ENCODE results near the gene HK3.
A peak's percentile ranks its signal among the peaks of the same experiment; 100 is the strongest.

HK3 gene

DNA sequence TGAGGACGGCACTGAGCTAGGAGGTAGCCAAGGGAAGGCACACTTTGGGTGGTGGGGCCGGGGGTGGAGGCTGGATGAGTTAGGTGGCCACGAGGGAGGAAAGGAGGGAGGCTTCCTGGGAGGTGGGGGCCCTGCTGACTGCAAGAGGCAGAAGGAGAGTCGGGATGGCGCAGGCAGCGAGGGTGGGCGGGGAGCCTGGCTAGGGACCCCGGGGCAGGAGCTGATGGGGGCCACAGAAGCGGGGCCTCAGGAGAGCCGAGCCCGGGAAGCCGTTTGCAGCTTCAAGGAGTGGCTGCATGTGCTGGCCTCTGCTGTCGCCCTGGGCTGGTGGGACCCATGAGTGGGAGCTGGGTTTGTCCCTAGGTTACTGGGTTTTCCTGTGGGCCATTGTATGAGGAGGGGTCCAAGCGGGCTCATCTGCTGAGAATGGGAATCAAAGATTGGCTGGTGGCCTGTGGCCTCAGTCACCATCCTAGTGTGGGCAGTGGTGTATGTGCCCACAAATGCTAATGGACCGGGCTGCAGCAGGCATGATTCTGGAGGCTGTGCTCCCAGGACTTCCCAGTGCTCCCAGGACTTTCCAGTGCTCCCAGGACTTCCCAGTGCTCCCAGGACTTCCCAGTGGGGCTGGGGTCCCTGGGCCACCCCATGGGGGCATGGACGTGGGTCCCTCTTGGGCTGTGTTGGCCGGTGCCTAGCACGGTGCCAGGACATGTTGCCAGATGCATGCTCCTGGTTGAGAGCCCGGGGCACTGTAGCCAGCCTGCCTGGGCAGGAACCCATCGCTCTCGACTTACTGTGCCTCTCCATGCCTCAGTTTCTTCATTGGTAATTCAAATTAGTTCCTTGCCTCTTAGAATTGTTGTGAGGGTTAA lies 48.5 kb downstream of the HK3 start:
- TF ChIP-seq, protein P1, sequence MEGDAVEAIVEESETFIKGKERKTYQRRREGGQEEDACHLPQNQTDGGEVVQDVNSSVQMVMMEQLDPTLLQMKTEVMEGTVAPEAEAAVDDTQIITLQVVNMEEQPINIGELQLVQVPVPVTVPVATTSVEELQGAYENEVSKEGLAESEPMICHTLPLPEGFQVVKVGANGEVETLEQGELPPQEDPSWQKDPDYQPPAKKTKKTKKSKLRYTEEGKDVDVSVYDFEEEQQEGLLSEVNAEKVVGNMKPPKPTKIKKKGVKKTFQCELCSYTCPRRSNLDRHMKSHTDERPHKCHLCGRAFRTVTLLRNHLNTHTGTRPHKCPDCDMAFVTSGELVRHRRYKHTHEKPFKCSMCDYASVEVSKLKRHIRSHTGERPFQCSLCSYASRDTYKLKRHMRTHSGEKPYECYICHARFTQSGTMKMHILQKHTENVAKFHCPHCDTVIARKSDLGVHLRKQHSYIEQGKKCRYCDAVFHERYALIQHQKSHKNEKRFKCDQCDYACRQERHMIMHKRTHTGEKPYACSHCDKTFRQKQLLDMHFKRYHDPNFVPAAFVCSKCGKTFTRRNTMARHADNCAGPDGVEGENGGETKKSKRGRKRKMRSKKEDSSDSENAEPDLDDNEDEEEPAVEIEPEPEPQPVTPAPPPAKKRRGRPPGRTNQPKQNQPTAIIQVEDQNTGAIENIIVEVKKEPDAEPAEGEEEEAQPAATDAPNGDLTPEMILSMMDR (IDR thresholded peaks at IDR 0.05; ENCODE audit: low read depth, low read length) = no peak
- no peak for DNase-seq (ENCODE audit: low read depth in 2 of 2)
- no peak overlapping the region for H3K4me3 ChIP-seq (replicated peaks in 1 of 2; ENCODE audit: low read depth in 2 of 2, low read length in 2 of 2)

DNA sequence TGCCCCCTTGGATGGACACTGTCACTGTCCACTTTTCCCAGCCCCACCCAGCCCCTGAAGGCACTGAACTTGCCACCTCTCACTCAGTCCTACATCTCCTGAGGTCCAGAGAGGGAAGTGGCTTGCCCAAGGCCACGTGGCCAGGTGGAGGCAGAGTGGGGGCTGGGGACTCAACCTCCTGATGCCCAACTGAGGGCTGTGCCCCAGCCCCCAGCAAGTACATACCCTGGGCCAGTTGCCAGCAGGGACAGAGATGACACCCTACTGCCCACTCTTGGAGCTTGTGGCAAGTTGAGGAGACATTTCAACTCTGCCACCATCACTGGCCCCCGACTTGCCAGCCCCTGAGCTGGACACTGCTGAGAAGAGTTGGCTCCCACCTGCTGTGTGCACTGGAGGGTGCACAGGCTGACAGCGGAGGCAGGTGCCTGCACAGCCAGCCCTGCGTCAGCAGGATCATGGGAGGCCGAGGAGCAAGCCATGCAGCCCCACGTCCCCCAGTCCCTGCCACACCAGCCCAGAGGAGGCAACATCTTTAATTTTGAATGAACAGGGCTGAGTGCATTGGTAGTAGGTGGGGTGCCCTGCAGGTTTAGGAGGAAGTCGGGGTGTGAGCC lies 49.4 kb downstream of the HK3 start:
- TF ChIP-seq, protein P1 (IDR thresholded peaks at IDR 0.05; ENCODE audit: low read depth, low read length) = no peak
- DNase-seq (ENCODE audit: low read depth in 2 of 2) = no peak
- H3K4me3 ChIP-seq (replicated peaks in 1 of 2; ENCODE audit: low read depth in 2 of 2, low read length in 2 of 2) = no peak overlapping the region

DNA sequence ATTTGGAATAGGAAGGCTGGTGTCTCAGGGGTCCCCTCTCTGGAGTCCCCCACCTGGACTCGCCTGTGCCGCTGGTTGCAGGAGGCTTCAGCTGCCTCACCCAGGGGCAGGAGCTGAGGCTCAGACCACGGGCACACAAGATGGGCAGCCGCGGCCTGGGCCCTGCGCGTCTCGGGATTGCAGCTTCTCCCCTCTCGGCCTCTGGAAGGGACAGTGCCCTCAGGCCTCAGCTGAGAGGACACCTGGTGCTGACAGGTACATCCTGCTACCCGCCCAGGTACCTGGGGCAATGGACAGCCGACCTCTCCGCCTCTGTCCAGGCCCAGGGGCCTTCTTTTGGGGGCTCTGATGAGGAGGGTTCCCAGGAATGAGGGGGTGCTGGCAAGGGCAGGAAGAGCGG lies 50.5 kb downstream of the HK3 start:
- H3K4me3 ChIP-seq (replicated peaks in 1 of 2; ENCODE audit: low read depth in 2 of 2, low read length in 2 of 2) = no peak overlapping the region
- no peak for DNase-seq (ENCODE audit: low read depth in 2 of 2)
- TF ChIP-seq, protein P1 (IDR thresholded peaks at IDR 0.05; ENCODE audit: low read depth, low read length) = no peak

DNA sequence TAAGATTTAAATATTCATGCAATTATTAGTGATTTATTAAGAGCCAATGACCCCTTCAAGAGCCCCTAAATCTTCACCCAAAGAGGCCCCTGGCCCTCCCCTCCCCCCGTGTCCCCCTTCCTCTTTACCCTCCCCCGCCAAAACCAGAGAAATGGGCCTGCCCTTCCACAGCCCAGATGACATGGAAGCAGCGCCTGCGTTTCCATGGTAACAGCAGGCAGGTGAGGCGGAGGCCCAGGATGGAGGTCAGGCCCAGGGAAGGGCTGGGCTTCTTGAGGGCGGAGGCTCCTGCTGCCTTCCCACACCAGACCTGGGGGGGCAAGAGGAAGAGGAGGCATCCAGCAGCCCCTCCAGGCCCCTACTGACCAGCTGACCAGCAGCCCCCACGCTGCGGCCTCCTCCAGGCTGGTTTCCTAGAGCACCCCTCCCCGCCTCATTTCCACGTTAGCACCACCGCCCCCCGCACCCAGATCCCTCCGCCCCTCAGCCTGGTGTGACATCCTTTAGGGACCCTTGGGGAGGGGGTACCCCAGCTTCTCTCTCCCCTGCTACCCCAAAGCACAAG lies 51.3 kb downstream of the HK3 start:
- TF ChIP-seq, protein P1 (IDR thresholded peaks at IDR 0.05; ENCODE audit: low read depth, low read length) = no peak
- no peak for DNase-seq (ENCODE audit: low read depth in 2 of 2)

DNA sequence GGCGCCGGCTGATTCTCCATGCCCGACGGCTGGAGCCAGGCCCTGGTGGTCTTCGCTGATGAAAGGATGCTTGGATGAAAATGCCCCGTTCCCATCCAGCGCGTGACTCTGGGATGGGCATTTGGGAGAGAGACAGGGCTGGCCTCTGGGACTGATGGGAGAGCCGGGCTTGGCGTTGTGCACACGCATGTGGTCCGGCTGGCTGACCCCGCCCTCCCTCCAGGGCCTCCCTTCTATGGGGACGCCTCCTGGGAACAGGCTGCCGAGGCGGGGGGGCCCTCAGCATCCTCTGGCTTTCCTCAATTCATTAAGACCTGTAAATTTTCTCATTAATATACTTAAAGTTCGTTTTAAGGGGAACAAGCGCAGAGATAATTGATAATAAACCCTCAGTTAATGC lies 52.0 kb downstream of the HK3 start:
- no peak for DNase-seq (ENCODE audit: low read depth in 2 of 2)
- TF ChIP-seq, protein P1 (IDR thresholded peaks at IDR 0.05; ENCODE audit: low read depth, low read length) = no peak
- H3K4me3 ChIP-seq (replicated peaks in 1 of 2; ENCODE audit: low read depth in 2 of 2, low read length in 2 of 2) = no peak overlapping the region

More for the DNA sequence above, 51.3 kb downstream of the HK3 start:
- no peak overlapping the region for H3K4me3 ChIP-seq (replicated peaks in 1 of 2; ENCODE audit: low read depth in 2 of 2, low read length in 2 of 2)

DNA sequence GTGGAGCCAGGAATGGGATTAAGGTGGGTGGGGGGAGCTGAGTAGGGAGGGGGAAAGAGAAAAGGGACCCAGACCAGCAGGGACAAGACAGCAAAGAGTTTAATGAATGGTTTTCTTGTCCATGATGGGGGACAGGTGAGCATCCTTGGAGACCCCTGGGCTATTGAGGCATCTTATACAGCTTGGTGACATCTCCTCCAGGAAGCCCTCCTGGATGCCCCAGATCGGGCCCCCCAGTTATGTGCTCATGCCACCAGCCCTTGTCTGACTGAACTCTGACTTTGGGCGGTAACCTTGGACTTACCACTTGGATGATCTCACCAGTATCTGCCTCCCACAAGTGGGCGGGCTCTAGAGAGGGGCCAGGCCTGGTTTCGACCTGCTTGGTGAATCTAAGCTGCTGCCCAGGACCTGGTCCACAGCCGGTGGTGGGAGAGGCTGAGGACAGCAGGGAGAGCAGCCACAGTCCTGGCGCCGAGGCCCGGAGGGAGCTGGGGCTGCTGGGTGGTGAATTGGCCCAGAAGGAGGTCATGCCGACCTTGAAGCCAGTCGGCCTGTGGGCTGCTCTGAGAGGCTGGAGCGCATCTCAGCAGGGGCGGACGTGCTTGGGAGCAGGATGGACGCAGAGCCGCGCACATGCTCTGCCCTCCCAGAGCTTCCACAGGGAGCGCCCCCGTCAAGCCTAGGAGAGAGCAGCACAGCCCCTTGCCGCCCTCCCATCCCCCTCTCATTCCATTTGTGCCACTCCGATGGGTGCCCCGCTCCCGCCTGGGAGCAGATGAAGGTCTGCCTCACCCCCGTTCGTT lies 52.6 kb downstream of the HK3 start:
- DNase-seq (ENCODE audit: low read depth in 2 of 2) = peak in 1 of 2 donors; percentile 12
- TF ChIP-seq, protein P1 (IDR thresholded peaks at IDR 0.05; ENCODE audit: low read depth, low read length) = no peak
- H3K4me3 ChIP-seq (replicated peaks in 1 of 2; ENCODE audit: low read depth in 2 of 2, low read length in 2 of 2) = no peak overlapping the region
